Esophagus squamous epithelium (tissue), 4 donors: Measurements from ENCODE around the gene CSGALNACT2.

Source experiments
- CTCF ChIP-seq, 6 experiments: fragments of 450-650 bp in 4 of 6; fragments of 200-600 bp in 2 of 6; sonication (generic) in 2 of 6; IDR thresholded peaks; one replicate each; pipeline ENCODE4 v1.5.1; 2016 to 2019; ENCODE audit warnings: antibody characterized with exemption in 6 of 6, mild to moderate bottlenecking in 4 of 6, moderate library complexity in 4 of 6
- POLR2A ChIP-seq, 4 donors: fragments of 450-650 bp; IDR thresholded peaks; one replicate each; pipeline ENCODE4 v1.6.1; 2017; ENCODE audit warnings: antibody characterized with exemption in 4 of 4, mild to moderate bottlenecking in 4 of 4, moderate library complexity in 3 of 4

- TF ChIP-seq POLR2A (IDR thresholded peaks at IDR 0.05) (no peak), CTCF (IDR thresholded peaks at IDR 0.05) (no peak)
Measured at GRCh38 chr10:43126759-43127424, 11.4 kb upstream of the CSGALNACT2 start.
